GM12873 (cell line): ENCODE results near the gene PER3.

Source experiments
- CTCF ChIP-seq: IDR thresholded peaks from 2 replicates; pipeline ENCODE4 v1.5.1; 2012; ENCODE audit warnings: low read depth, mild to moderate bottlenecking, moderate library complexity, low read length, control low read depth; ENCODE audit not compliant: insufficient read depth; ENCODE audit errors: missing control alignments

Gene PER3

GRCh38 chr1:7871136-7871535 is 87.0 kb downstream of the PER3 start:
- TF ChIP-seq CTCF: no peak

GRCh38 chr1:7873801-7874795 is 90.0 kb downstream of the PER3 start:
- TF ChIP-seq CTCF: no peak

GRCh38 chr1:7878027-7878426 is 93.9 kb downstream of the PER3 start:
- no peak for TF ChIP-seq CTCF

- no peak for TF ChIP-seq CTCF
Measured at GRCh38 chr1:7879228-7879627, 95.1 kb downstream of the PER3 start.

- TF ChIP-seq CTCF: no peak
Measured at GRCh38 chr1:7884757-7885156, 100.7 kb downstream of the PER3 start.

- no peak for TF ChIP-seq CTCF
Measured at GRCh38 chr1:7885513-7886404, 101.7 kb downstream of the PER3 start.

- no peak for TF ChIP-seq CTCF
Measured at GRCh38 chr1:7886405-7886745, 102.3 kb downstream of the PER3 start.
